Ovary (tissue), 9 donors: ENCODE results near the gene CFH. TPM values are rescaled to one million over a fixed set of nuclear protein-coding genes. Genes with fewer than 3 reads are reported as not detected.
"Not testable (repeated sequence)": the region's sequence is repeated elsewhere in the genome, so short reads cannot be mapped to it uniquely, and the experiment has no call there.

Source experiments
- DNase-seq, 5 donors: peaks; one replicate each; pipeline ENCODE4 v3.0.0-alpha.2; 2019 to 2020
- H3K27ac ChIP-seq, 2 donors: fragments of 200-600 bp; one replicate each; pipeline versions ENCODE4 v1.5.1 to v1.8.0; 2019 to 2022
- H3K27me3 ChIP-seq: fragments of 200-600 bp; one replicate; pipeline ENCODE4 v1.8.0; 2022
- H3K36me3 ChIP-seq: fragments of 200-600 bp; sonication (generic); one replicate; pipeline ENCODE4 v1.5.1; 2019
- H3K4me1 ChIP-seq: one replicate; pipeline ENCODE4 v1.8.1; 2013; ENCODE audit warnings: mild to moderate bottlenecking, moderate library complexity; ENCODE audit not compliant: insufficient read depth
- H3K4me3 ChIP-seq: fragments of 200-600 bp; sonication (generic); one replicate; pipeline ENCODE4 v1.5.1; 2017
- H3K9me3 ChIP-seq, 2 donors: fragments of 200-600 bp in 1 of 2; sonication (generic) in 1 of 2; one replicate each; pipeline versions ENCODE4 v1.5.1 to v1.8.1; 2013 to 2019; ENCODE audit warnings: mild to moderate bottlenecking in 1 of 2, moderate library complexity in 1 of 2
- EP300 ChIP-seq: sonication (generic); formaldehyde crosslinking; IDR thresholded peaks from one replicate; pipeline ENCODE4 v1.6.1; 2017; ENCODE audit warnings: antibody characterized with exemption
- POLR2A ChIP-seq: fragments of 450-650 bp; IDR thresholded peaks from one replicate; pipeline ENCODE4 v1.6.1; 2017; ENCODE audit warnings: antibody characterized with exemption, mild to moderate bottlenecking, moderate library complexity
- WGBS, 3 donors: extraction: QIAGEN DNeasy Blood & Tissue Kit in 1 of 3; methylation state at CpG; one replicate each; pipeline versions ENCODE4 v1.1.5 to v1.1.7; 2013 to 2017; 5-methylcytosine and 5-hydroxymethylcytosine counted together
- intact Hi-C, 4 donors: fragments of 100-400 bp; cut with DNase I; formaldehyde crosslinking; loops; one replicate each; pipeline versions ENCODE4 v1.11.0 to v1.15.1; 2022 to 2023
- polyA plus RNA-seq, 2 donors: library from polyadenylated mRNA; stranded (reverse); fragments of 200-250 nt in 1 of 2; fragments of 350-450 nt in 1 of 2; fragmentation: Illumina TruSeq in 1 of 2; extraction: RNeasy Lipid Tissue Mini Kit (QIAGEN cat#74804) in 1 of 2; gene quantifications; one replicate each; pipeline ENCODE4 v1.2.3, GENCODE V29; 2013 to 2014
- total RNA-seq, 7 donors: library from RNA; depleted of rRNA in 2 of 7; stranded (reverse); fragments of >200 nt in 2 of 7; fragmentation: NEBNext Ultra II Directional in 3 of 7; extraction: Animal tissue kit (Norgen Biotek cat#: 25700) in 3 of 7; gene quantifications; one replicate each; pipeline versions ENCODE4 v1.1.0 to v1.2.4, GENCODE V29; 2016 to 2023
- TF ChIP-seq, protein P1 (sequence below), 3 donors: fragments of 450-650 bp in 2 of 3; fragments of 200-600 bp in 1 of 3; IDR thresholded peaks; one replicate each; pipeline versions ENCODE4 v1.5.1 to v1.8.0; 2016 to 2022; ENCODE audit warnings: antibody characterized with exemption in 3 of 3, mild to moderate bottlenecking in 1 of 3
- donor health status: DM: no; HTN: no; CAD: no; lungs with moderate emphysema.
- donor health status: DM: no; HTN: no; CAD: no.
- donor health status: Bipolar disorder and iron deficiency.
- donor health status: DM: yes; HTN: yes; CAD: no.
- donor health status: DM: no; HTN: no; CAD: no.
- donor health status: DM: yes; HTN: yes; CAD: no.

Gene CFH
- total and polyA plus RNA-seq, 9 donors, result 95.4 to 438 (median 271) TPM

GRCh38 chr1:196623079-196623478, 28.8 kb upstream of the CFH start:
- H3K36me3 ChIP-seq, result no peaks in the 10 kb centered on the region
- intact Hi-C loops, result no loop called here
- no peak overlapping the region for H3K27ac ChIP-seq
- no peak overlapping the region for H3K4me3 ChIP-seq
- no peak for TF ChIP-seq POLR2A
- no peak for TF ChIP-seq EP300
- TF ChIP-seq, protein P1, sequence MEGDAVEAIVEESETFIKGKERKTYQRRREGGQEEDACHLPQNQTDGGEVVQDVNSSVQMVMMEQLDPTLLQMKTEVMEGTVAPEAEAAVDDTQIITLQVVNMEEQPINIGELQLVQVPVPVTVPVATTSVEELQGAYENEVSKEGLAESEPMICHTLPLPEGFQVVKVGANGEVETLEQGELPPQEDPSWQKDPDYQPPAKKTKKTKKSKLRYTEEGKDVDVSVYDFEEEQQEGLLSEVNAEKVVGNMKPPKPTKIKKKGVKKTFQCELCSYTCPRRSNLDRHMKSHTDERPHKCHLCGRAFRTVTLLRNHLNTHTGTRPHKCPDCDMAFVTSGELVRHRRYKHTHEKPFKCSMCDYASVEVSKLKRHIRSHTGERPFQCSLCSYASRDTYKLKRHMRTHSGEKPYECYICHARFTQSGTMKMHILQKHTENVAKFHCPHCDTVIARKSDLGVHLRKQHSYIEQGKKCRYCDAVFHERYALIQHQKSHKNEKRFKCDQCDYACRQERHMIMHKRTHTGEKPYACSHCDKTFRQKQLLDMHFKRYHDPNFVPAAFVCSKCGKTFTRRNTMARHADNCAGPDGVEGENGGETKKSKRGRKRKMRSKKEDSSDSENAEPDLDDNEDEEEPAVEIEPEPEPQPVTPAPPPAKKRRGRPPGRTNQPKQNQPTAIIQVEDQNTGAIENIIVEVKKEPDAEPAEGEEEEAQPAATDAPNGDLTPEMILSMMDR (IDR thresholded peaks at IDR 0.05), result no peak
- no peaks in the 10 kb centered on the region for H3K9me3 ChIP-seq
- H3K4me1 ChIP-seq, result no peaks in the 10 kb centered on the region
- DNase-seq, result no peak
- no peaks in the 10 kb centered on the region for H3K27me3 ChIP-seq
- 83 to 95% (median 94%) methylated on average over 1 of the region's 1 CpG for WGBS, 3 donors

GRCh38 chr1:196628838-196629237, 23.0 kb upstream of the CFH start:
- no peak for TF ChIP-seq POLR2A
- TF ChIP-seq EP300, result no peak
- TF ChIP-seq, protein P1 (IDR thresholded peaks at IDR 0.05), result no peak

GRCh38 chr1:196637606-196638005, 14.2 kb upstream of the CFH start:
- intact Hi-C loops, result no loop called here
- Histone ChIP-seq H3K27ac (no peak overlapping the region), H3K4me1 (no peaks in the 10 kb centered on the region), H3K9me3 (no peaks in the 10 kb centered on the region), H3K36me3 (no peaks in the 10 kb centered on the region), H3K4me3 (no peak overlapping the region), H3K27me3 (no peaks in the 10 kb centered on the region)
- no peak for DNase-seq
- no peak for TF ChIP-seq POLR2A
- TF ChIP-seq, protein P1 (IDR thresholded peaks at IDR 0.05), result no peak
- no peak for TF ChIP-seq EP300
- WGBS, 3 donors, result 94 to 97% (median 95%) methylated on average over 6 of the region's 6 CpGs

More at GRCh38 chr1:196628838-196629237, 23.0 kb upstream of the CFH start:
- no peaks in the 10 kb centered on the region for H3K27me3 ChIP-seq
- no peaks in the 10 kb centered on the region for H3K4me1 ChIP-seq
- no peak overlapping the region for H3K4me3 ChIP-seq
- no peaks in the 10 kb centered on the region for H3K9me3 ChIP-seq
- H3K36me3 ChIP-seq, result no peaks in the 10 kb centered on the region
- no peak for DNase-seq
- no peak overlapping the region for H3K27ac ChIP-seq
- intact Hi-C loops, result no loop called here
- 96 to 97% (median 97%) methylated on average over 3 of the region's 3 CpGs for WGBS, 3 donors

- Histone ChIP-seq H3K9me3 (no peaks in the 10 kb centered on the region), H3K4me1 (no peaks in the 10 kb centered on the region), H3K27me3 (no peaks in the 10 kb centered on the region), H3K27ac (no peak overlapping the region), H3K4me3 (no peak overlapping the region), H3K36me3 (no peaks in the 10 kb centered on the region)
- WGBS, 3 donors, result 87 to 99% (median 95%) methylated on average over 2 of the region's 2 CpGs
- TF ChIP-seq EP300 (no peak), POLR2A (no peak)
- TF ChIP-seq, protein P1 (IDR thresholded peaks at IDR 0.05), result no peak
- intact Hi-C loops, result no loop called here
- no peak for DNase-seq
Measured at GRCh38 chr1:196638466-196638865, 13.4 kb upstream of the CFH start.

DNA sequence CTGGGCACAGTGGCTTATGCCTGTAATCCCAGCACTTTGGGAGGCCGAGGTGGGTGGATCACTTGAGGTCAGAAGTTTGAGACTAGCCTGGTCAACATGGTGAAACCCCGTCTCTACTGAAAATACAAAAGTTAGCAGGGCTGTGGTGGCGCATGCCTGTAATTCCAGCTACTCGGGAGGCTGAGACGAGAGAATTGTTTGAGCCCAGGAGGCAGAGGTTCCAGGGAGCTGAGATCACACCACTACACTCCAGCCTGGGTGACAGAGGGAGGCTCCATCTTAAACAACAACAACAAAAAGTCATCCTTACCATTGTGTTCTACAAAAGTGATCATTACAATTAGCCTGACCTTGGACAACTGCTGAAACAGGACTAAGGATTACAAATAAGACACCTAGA, 12.6 kb upstream of the CFH start:
- H3K9me3 ChIP-seq, intact Hi-C loops, H3K27me3 ChIP-seq, DNase-seq, H3K27ac ChIP-seq, H3K4me3 ChIP-seq, H3K36me3 ChIP-seq, H3K4me1 ChIP-seq: not testable (repeated sequence)
- 78 to 97% (median 96%) methylated on average over 5 of the region's 5 CpGs for WGBS, 3 donors
